ENCODE data around the gene ZNF214.
"Not testable (repeated sequence)": the region's sequence is repeated elsewhere in the genome, so short reads cannot be mapped to it uniquely, and the experiment has no call there.

The ZNF214 gene

DNA sequence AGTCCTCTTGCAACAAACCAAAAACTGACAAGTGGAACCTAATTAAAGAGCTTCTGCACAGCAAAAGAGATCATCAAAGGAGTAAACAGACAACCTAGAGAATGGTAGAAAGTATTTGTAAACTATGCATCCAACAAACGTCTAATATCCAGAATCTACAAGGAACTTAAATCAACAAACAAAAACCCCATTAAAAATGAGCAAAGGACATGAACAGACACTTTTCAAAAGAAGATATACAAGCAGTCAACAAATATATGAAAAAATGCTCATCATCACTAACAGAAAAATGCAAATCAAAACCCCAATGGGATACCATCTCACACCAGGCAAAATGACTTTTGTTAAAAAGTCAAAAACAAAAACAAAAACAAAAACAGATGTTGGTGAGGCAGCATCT lies 33.7 kb downstream of the ZNF214 start:
- DNase-seq, result no peak

DNA sequence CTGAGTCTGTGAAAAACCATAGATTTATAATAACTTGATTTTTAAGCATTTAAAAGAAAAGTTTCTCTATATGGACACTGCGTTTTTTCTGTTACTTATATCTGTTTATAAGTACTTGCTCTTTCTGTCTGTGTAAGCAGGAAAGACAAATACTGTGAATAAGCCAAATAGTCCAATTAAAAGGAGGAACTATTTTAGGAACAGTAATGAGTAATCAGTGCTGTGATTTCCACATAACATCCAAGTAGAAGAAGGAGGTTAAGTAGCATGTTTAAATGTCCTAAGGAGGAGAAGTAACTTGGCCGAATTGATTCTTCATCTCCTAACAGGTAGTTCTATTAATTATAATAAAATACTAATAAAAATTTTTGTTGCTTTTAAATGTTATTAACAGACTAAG lies 40.8 kb downstream of the ZNF214 start:
- DNase-seq, result no peak

DNA sequence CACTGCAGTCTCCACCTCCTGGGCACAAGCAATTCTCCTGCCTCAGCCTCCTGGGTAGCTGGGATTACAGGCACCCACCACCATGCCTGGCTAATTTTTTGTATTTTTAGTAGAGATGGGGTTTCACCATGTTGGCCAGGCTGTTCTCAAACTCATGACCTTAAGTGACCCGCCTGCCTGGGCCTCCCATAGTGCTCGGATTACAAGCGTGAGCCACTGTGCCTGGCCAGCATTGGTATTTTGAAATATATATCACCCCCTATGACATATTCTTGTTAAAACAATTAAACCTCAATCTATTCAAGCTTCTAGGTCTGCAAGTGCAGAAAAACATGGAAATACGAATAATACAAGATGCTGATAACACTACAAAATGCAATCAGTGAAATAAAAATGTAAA lies 50.3 kb downstream of the ZNF214 start:
- not testable (repeated sequence) for DNase-seq

DNA sequence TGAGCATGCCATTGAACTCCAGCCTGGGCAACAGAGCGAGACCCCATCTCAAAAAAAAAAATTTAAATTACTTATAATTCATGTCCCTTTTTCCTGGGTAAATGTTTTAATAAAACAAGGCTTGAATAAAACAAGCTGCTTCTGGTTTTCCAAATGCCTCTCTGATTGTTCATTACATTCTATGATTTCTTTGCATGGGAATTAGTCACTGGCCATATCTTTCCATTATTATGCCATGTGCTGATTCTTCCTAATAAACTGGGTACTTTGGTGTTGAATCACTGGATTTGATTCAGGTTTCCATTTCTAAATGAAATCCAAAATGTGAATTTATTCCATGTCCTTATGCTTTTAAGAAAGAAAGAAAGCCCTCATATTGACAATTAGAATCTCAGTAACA lies 51.3 kb downstream of the ZNF214 start:
- no peak for DNase-seq

DNA sequence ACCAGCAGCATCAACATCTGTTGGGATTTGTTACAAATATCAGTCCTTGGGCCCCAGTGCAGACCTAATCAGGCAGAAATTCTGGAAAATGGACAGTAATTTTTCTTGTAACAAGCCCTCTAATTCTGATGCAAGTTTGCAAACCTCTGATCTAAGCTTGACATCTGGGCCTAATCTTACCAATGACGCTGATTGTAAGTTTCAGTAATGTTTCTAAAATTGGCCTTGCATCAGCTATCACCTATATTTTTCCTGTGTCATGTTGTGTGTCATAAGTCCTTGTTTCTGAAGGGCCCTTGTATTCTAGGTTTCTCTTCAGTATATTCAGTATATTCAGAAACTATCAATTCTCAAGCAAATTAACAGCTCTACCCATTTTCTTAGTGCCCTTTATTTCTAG lies 57.5 kb downstream of the ZNF214 start:
- DNase-seq, result no peak

DNA sequence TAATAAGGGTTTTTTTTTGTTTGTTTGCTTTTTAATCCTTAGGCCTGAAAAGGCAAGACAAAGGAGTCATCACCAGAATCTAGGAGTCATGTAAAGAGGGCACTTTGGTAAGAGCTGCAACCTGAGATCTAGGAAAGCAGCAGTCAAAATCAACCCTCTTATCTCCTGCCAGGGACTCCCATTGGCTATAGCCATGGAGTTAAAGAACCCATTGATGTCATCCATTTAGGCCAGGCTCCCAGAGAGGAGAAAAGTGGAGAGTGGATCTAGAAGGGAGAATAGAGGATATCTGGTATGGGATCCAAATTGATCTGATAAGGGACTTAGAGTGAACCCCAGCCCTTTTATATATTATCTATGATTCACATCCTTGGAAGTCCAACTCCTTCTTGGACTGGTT lies 58.0 kb downstream of the ZNF214 start:
- no peak for DNase-seq

DNA sequence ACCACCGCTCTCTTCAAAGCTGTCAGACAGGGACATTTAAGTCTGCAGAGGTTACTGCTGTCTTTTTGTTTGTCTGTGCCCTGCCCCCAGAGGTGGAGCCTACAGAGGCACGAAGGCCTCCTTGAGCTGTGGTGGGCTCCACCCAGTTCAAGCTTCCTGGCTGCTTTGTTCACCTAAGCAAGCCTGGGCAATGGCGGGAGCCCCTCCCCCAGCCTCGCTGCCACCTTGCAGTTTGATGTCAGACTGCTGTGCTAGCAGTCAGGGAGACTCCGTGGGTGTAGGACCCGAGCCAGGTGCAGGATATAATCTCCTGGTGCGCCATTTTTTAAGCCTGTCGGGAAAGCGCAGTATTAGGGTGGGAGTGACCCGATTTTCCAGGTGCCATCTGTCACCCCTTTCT lies 65.9 kb downstream of the ZNF214 start:
- DNase-seq, result not testable (repeated sequence)

All from NCI-H1436 (cell line).